ENCODE measurements around the gene LAMA3. TPM values are rescaled to one million over a fixed set of nuclear protein-coding genes. Genes with fewer than 3 reads are reported as not detected.

The LAMA3 gene
- total RNA-seq, 1 donor from 2014 or later, result 1.7 TPM

DNA sequence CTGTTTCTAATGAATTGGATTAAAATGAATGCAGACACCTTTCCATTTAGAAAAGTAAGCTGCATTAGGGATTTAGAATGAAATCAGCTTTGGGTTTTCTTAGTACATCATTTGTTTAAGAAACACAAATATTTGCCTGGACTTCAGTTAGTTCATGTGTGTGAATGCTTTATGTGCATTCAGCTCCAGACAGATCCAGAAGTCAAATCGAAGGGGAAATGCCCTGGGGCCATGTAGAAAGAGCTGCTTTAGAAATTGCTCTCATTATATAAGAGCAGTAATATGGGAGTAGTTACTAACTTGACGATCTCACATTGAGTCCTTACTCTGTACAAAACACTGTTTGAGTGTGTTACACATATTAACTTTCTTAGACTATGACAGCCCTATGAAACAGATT, 237.3 kb downstream of the LAMA3 start:
- DNase-seq (ENCODE audit: low spot score), result no peak
- Mint-ChIP-seq H3K36me3 (ENCODE audit: low read depth, unreplicated experiment) (no peaks in the 10 kb centered on the region), H3K4me1 (ENCODE audit: unreplicated experiment) (no peaks in the 10 kb centered on the region), H3K4me3 (ENCODE audit: unreplicated experiment) (no peak overlapping the region), H3K27me3 (ENCODE audit: unreplicated experiment) (no peaks in the 10 kb centered on the region), H3K9me3 (ENCODE audit: unreplicated experiment) (no peaks in the 10 kb centered on the region), H3K27ac (ENCODE audit: unreplicated experiment) (no peak overlapping the region)
- TF ChIP-seq, protein P1, sequence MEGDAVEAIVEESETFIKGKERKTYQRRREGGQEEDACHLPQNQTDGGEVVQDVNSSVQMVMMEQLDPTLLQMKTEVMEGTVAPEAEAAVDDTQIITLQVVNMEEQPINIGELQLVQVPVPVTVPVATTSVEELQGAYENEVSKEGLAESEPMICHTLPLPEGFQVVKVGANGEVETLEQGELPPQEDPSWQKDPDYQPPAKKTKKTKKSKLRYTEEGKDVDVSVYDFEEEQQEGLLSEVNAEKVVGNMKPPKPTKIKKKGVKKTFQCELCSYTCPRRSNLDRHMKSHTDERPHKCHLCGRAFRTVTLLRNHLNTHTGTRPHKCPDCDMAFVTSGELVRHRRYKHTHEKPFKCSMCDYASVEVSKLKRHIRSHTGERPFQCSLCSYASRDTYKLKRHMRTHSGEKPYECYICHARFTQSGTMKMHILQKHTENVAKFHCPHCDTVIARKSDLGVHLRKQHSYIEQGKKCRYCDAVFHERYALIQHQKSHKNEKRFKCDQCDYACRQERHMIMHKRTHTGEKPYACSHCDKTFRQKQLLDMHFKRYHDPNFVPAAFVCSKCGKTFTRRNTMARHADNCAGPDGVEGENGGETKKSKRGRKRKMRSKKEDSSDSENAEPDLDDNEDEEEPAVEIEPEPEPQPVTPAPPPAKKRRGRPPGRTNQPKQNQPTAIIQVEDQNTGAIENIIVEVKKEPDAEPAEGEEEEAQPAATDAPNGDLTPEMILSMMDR (IDR thresholded peaks at IDR 0.05; ENCODE audit: unreplicated experiment), result no peak

DNA sequence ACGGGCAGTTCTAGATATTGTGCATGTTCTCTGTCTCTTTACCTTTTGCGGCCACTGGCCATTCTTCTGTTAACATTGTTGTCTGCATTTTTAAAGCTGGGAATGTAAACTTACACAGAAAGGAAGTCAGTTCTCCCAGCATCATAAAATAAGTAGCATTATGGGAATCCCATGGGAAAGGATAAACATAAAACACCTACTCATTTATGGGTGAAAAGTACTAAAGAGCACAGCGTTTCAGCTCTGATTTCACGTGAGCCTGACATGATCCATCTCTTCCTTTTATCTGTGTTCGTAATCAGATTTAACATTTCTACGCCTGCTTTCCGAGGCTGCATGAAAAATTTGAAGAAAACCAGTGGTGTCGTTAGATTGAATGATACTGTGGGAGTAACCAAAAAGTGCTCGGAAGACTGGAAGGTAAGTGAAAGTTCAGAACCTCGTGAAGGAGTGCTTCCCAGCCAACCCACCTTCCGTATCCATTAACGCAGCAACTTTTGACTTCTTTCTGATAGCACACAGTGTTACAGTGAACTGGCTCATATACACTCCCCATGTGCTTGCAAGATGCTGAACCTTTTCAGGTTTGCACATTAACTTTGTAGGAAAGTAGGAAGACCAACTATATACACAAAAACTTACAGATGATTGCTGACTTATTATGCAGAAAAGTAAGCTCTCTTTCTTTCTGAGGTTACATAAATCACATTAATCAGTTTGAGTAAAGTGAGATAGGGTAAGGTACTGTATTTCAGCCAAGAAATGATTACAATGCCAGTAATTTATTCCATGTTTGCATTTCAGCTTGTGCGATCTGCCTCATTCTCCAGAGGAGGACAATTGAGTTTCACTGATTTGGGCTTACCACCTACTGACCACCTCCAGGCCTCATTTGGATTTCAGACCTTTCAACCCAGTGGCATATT, 238.8 kb downstream of the LAMA3 start:
- TF ChIP-seq, protein P1 (IDR thresholded peaks at IDR 0.05; ENCODE audit: unreplicated experiment), result no peak
- no peaks in the 10 kb centered on the region for H3K36me3 Mint-ChIP-seq (ENCODE audit: low read depth, unreplicated experiment)
- no peaks in the 10 kb centered on the region for H3K27me3 Mint-ChIP-seq (ENCODE audit: unreplicated experiment)
- H3K9me3 Mint-ChIP-seq (ENCODE audit: unreplicated experiment), result no peaks in the 10 kb centered on the region
- no peak overlapping the region for H3K27ac Mint-ChIP-seq (ENCODE audit: unreplicated experiment)
- H3K4me3 Mint-ChIP-seq (ENCODE audit: unreplicated experiment), result no peak overlapping the region
- no peaks in the 10 kb centered on the region for H3K4me1 Mint-ChIP-seq (ENCODE audit: unreplicated experiment)
- DNase-seq (ENCODE audit: low spot score), result no peak

DNA sequence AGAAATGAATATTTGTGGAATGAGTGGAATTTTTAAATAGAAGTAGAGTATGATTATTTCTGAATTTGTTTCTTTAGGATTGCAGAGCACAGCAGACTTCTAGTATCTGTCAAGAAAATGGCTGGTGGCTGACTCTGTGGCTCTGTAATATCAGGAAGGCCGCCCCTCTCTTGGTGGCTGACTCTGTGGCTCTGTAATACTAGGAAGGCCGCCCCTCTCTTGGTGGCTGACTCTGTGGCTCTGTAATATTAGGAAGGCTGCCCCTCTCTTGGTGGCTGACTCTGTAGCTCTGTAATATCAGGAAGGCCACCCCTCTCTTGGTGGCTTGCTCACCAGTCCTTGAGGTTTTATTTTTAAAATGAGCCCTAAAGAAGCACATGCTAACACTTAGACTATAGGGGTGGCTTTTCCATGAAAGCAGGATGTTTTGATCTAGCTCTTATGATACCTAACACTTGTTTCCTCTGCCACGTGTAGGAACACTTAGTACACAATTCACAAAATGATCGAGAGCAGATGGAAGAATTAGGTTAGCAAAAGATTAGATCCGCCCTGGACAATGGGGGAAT, 240.2 kb downstream of the LAMA3 start:
- H3K4me1 Mint-ChIP-seq (ENCODE audit: unreplicated experiment), result no peaks in the 10 kb centered on the region
- H3K4me3 Mint-ChIP-seq (ENCODE audit: unreplicated experiment), result no peak overlapping the region
- TF ChIP-seq, protein P1 (IDR thresholded peaks at IDR 0.05; ENCODE audit: unreplicated experiment), result no peak
- H3K9me3 Mint-ChIP-seq (ENCODE audit: unreplicated experiment), result no peaks in the 10 kb centered on the region
- no peak for DNase-seq (ENCODE audit: low spot score)
- H3K36me3 Mint-ChIP-seq (ENCODE audit: low read depth, unreplicated experiment), result no peaks in the 10 kb centered on the region
- H3K27ac Mint-ChIP-seq (ENCODE audit: unreplicated experiment), result no peak overlapping the region
- no peaks in the 10 kb centered on the region for H3K27me3 Mint-ChIP-seq (ENCODE audit: unreplicated experiment)

DNA sequence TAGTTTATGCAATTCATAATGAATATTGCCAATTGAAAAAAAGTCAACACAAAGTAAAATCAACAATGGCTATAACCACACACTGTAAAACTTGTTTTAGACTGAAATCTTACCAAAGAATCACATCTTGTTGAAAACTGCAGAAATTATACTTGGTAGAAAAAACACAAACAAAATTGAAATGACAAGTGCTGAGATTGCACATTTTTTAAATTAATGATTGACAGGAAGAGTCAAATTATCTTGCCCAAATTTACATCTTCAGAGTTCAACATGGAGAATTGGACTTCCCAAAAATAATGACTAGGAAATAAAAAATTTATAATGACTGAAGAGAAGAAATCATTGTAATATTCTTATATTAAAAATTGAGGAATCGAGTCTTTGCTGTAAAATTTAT, 240.7 kb downstream of the LAMA3 start:
- no peaks in the 10 kb centered on the region for H3K36me3 Mint-ChIP-seq (ENCODE audit: low read depth, unreplicated experiment)
- no peaks in the 10 kb centered on the region for H3K9me3 Mint-ChIP-seq (ENCODE audit: unreplicated experiment)
- H3K27ac Mint-ChIP-seq (ENCODE audit: unreplicated experiment), result no peak overlapping the region
- DNase-seq (ENCODE audit: low spot score), result no peak
- TF ChIP-seq, protein P1 (IDR thresholded peaks at IDR 0.05; ENCODE audit: unreplicated experiment), result no peak
- H3K27me3 Mint-ChIP-seq (ENCODE audit: unreplicated experiment), result peaks cover 3% of the 10 kb centered on the region
- H3K4me3 Mint-ChIP-seq (ENCODE audit: unreplicated experiment), result no peak overlapping the region
- no peaks in the 10 kb centered on the region for H3K4me1 Mint-ChIP-seq (ENCODE audit: unreplicated experiment)
